ENCODE measurements around the gene TECTA.

DNA sequence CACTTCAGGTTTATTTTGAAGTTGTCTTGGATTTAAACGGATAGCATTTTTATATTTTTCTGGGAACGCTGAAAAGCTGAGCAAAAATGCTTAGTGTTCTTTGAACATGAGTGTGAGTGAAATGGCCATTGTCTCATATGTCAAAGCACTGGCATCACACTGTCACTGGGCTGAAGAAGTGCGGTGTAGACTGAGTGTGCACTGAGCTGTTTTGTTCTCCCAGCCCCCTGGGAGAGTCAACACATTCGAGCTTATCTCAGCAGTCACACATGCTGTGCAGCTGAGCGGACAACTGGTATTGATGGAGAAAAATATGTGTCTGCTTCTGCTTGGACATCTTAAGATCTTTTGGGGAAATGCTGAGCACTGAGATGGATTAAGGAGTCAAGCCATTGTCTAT is 90.8 kb downstream of the TECTA start:
- TF ChIP-seq CTCF (IDR thresholded peaks at IDR 0.05) (no peak), ZFX (IDR thresholded peaks at IDR 0.05; ENCODE audit: borderline replicate concordance) (no peak)

Data from 22Rv1 (cell line).